Measurements from ENCODE around the gene TICRR. TPM values are rescaled to one million over a fixed set of nuclear protein-coding genes. Genes with fewer than 3 reads are reported as not detected.

Gene TICRR
- total RNA-seq, 1 experiment from 2014 or later = 24.1 TPM

DNA sequence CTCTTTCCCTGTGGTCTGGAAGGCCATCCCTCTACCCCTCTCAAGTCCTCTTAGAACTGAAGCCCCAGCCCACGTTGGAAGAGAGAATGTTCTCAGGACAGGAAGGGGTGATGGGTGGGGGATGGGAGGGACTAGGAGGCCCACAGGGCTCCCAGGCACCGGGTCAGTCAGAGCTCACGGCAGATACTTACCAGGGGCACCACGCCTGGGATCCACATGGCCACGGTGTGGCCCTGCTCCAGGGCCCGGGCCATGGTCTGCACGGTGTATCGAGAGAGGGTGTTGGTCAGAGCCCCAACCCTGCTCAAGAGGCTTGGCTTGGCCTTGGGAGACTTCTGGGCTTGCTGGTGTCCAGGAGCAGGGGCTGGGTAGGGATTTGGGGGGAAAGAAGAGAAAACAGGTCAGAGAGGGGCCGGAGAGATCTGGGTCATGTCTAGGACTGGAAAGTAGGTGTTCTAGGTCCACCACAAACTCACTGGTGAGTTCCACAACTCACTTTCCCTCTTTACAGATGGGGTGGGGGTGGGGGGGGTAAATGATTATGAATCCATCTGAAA, 94.1 kb downstream of the TICRR start:
- ChIA-PET CTCF (no interaction called here), POLR2A (no interaction called here)
- BruUV-seq (replicated peaks) = no TSS peak
- H3K36me3 Mint-ChIP-seq (ENCODE audit: insufficient read depth, unreplicated experiment) = no peaks in the 10 kb centered on the region
- H3K27ac Mint-ChIP-seq (ENCODE audit: unreplicated experiment) = no peak overlapping the region
- Histone ChIP-seq H3K36me3 (ENCODE audit: control insufficient read depth, insufficient read depth, low read length) (no peaks in the 10 kb centered on the region), H3K4me3 (ENCODE audit: low read depth, low read length) (no peak overlapping the region), H3K27me3 (replicated peaks; ENCODE audit: control insufficient read depth, insufficient read depth, low read length) (no peaks in the 10 kb centered on the region), H3K4me1 (peaks cover 12% of the 10 kb centered on the region; the same call in 1 of the 2 replicates), H3K9me3 (no peaks in the 10 kb centered on the region)
- no peaks in the 10 kb centered on the region for H3K4me1 Mint-ChIP-seq (ENCODE audit: low read depth, unreplicated experiment)
- intact Hi-C loops (cut with micrococcal nuclease; ENCODE audit: unreplicated experiment) = no loop called here
- no peaks in the 10 kb centered on the region for H3K9me3 Mint-ChIP-seq (ENCODE audit: unreplicated experiment)
- H3K4me3 Mint-ChIP-seq (ENCODE audit: unreplicated experiment) = no peak overlapping the region
- no peak for DNase-seq
- no peak for TF ChIP-seq CTCF (IDR thresholded peaks at IDR 0.05; ENCODE audit: insufficient read depth in 1 of 2, low read depth in 1 of 2, low read length in 1 of 2, severe bottlenecking in 1 of 2, unreplicated experiment in 1 of 2)
- H3K27me3 Mint-ChIP-seq (ENCODE audit: insufficient read depth, unreplicated experiment) = peaks cover 2% of the 10 kb centered on the region

- no peak overlapping the region for H3K27ac Mint-ChIP-seq (ENCODE audit: unreplicated experiment)
- Histone ChIP-seq H3K4me1 (peaks cover 12% of the 10 kb centered on the region; the same call in 1 of the 2 replicates), H3K27me3 (replicated peaks; ENCODE audit: control insufficient read depth, insufficient read depth, low read length) (no peaks in the 10 kb centered on the region), H3K9me3 (no peaks in the 10 kb centered on the region), H3K4me3 (ENCODE audit: low read depth, low read length) (no peak overlapping the region), H3K36me3 (ENCODE audit: control insufficient read depth, insufficient read depth, low read length) (no peaks in the 10 kb centered on the region)
- no peaks in the 10 kb centered on the region for H3K36me3 Mint-ChIP-seq (ENCODE audit: insufficient read depth, unreplicated experiment)
- H3K4me1 Mint-ChIP-seq (ENCODE audit: low read depth, unreplicated experiment) = no peaks in the 10 kb centered on the region
- H3K27me3 Mint-ChIP-seq (ENCODE audit: insufficient read depth, unreplicated experiment) = no peaks in the 10 kb centered on the region
- no peak for DNase-seq
- no TSS peak for BruUV-seq (replicated peaks)
- no peak overlapping the region for H3K4me3 Mint-ChIP-seq (ENCODE audit: unreplicated experiment)
- ChIA-PET POLR2A (no interaction called here), CTCF (no interaction called here)
- no peak for TF ChIP-seq CTCF (IDR thresholded peaks at IDR 0.05; ENCODE audit: insufficient read depth in 1 of 2, low read depth in 1 of 2, low read length in 1 of 2, severe bottlenecking in 1 of 2, unreplicated experiment in 1 of 2)
- no peaks in the 10 kb centered on the region for H3K9me3 Mint-ChIP-seq (ENCODE audit: unreplicated experiment)
- intact Hi-C loops (cut with micrococcal nuclease; ENCODE audit: unreplicated experiment) = no loop called here
Measured at GRCh38 chr15:89669941-89670340, 94.7 kb downstream of the TICRR start.

- H3K9me3 ChIP-seq = no peaks in the 10 kb centered on the region
- no peaks in the 10 kb centered on the region for H3K36me3 ChIP-seq (ENCODE audit: control insufficient read depth, insufficient read depth, low read length)
- no peak for DNase-seq
- Mint-ChIP-seq H3K9me3 (ENCODE audit: unreplicated experiment) (no peaks in the 10 kb centered on the region), H3K27me3 (ENCODE audit: insufficient read depth, unreplicated experiment) (no peaks in the 10 kb centered on the region), H3K4me3 (ENCODE audit: unreplicated experiment) (no peak overlapping the region), H3K27ac (ENCODE audit: unreplicated experiment) (no peak overlapping the region), H3K36me3 (ENCODE audit: insufficient read depth, unreplicated experiment) (no peaks in the 10 kb centered on the region), H3K4me1 (ENCODE audit: low read depth, unreplicated experiment) (no peaks in the 10 kb centered on the region)
- intact Hi-C loops (cut with micrococcal nuclease; ENCODE audit: unreplicated experiment) = no loop called here
- peaks cover 9% of the 10 kb centered on the region; the same call in 1 of the 2 replicates for H3K4me1 ChIP-seq
- POLR2A ChIA-PET = no interaction called here
- no TSS peak for BruUV-seq (replicated peaks)
- no peaks in the 10 kb centered on the region for H3K27me3 ChIP-seq (replicated peaks; ENCODE audit: control insufficient read depth, insufficient read depth, low read length)
- H3K4me3 ChIP-seq (ENCODE audit: low read depth, low read length) = no peak overlapping the region
- CTCF ChIA-PET = no interaction called here
- no peak for TF ChIP-seq CTCF (IDR thresholded peaks at IDR 0.05; ENCODE audit: insufficient read depth in 1 of 2, low read depth in 1 of 2, low read length in 1 of 2, severe bottlenecking in 1 of 2, unreplicated experiment in 1 of 2)
Measured at GRCh38 chr15:89670971-89671560, 95.8 kb downstream of the TICRR start.

Data from Caco-2 (cell line).